Measurements from ENCODE around the gene NRIP3. TPM values are rescaled to one million over a fixed set of nuclear protein-coding genes. Genes with fewer than 3 reads are reported as not detected.

NRIP3 gene
- polyA plus RNA-seq, 1 donor (not counting 4 experiments of a cell fraction or from before 2014, with no cell fraction given) = 1.00 TPM

- Histone ChIP-seq H2AFZ (ENCODE audit: control insufficient read depth, low read length) (no peak overlapping the region), H4K20me1 (ENCODE audit: control insufficient read depth, extremely low read depth, insufficient read depth, low read length) (no peaks in the 10 kb centered on the region), H3K4me2 (ENCODE audit: control insufficient read depth, extremely low read depth, insufficient read depth, low read depth, low read length) (no peak overlapping the region), H3K27ac (ENCODE audit: control insufficient read depth, insufficient read depth, low read length) (no peak overlapping the region), H3K9me3 (ENCODE audit: control insufficient read depth, low read depth, low read length) (no peaks in the 10 kb centered on the region), H3K9ac (ENCODE audit: control insufficient read depth, extremely low read depth, insufficient read depth, low read length) (no peak overlapping the region), H3K27me3 (ENCODE audit: control insufficient read depth, extremely low read depth, insufficient read depth, low read length) (no peaks in the 10 kb centered on the region), H3K4me3 (ENCODE audit: control insufficient read depth in 2 of 3, extremely low read depth in 1 of 3, insufficient read depth in 2 of 3, low read depth in 1 of 3, low read length in 3 of 3) (no peak overlapping the region), H3K36me3 (ENCODE audit: control insufficient read depth in 2 of 2, extremely low read depth in 1 of 2, insufficient read depth in 2 of 2, low read length in 2 of 2) (no peaks in the 10 kb centered on the region), H3K79me2 (ENCODE audit: control insufficient read depth, insufficient read depth, low read length) (no peaks in the 10 kb centered on the region), H3K4me1 (ENCODE audit: control insufficient read depth, extremely low read depth, insufficient read depth, low read length) (no peaks in the 10 kb centered on the region), H3K9me1 (ENCODE audit: control insufficient read depth, extremely low read depth, insufficient read depth, low read length) (no peaks in the 10 kb centered on the region)
- DNase-seq (ENCODE audit: low read depth, low spot score) (no peak), FAIRE-seq (no peak)
- dilution Hi-C loops (cut with MboI; ENCODE audit: extremely low pct_ligation_motif_present, low sequenced_read_pairs) = no loop called here
- TF ChIP-seq EZH2 (IDR thresholded peaks at IDR 0.05; ENCODE audit: low read length) = no peak
- no peak for TF ChIP-seq CTCF (optimal IDR thresholded peaks at IDR 0.05 in 1 of 3, IDR thresholded peaks at IDR 0.05 in 1 of 3, conservative IDR thresholded peaks at IDR 0.05 in 1 of 3; ENCODE audit: extremely low read depth in 1 of 3, insufficient read depth in 2 of 3, low read length in 3 of 3)
Measured at GRCh38 chr11:9020916-9021315, 17.1 kb upstream of the NRIP3 start.

GRCh38 chr11:9019861-9020260, 16.1 kb upstream of the NRIP3 start:
- Histone ChIP-seq H4K20me1 (ENCODE audit: control insufficient read depth, extremely low read depth, insufficient read depth, low read length) (no peaks in the 10 kb centered on the region), H3K36me3 (ENCODE audit: control insufficient read depth in 2 of 2, extremely low read depth in 1 of 2, insufficient read depth in 2 of 2, low read length in 2 of 2) (no peaks in the 10 kb centered on the region), H3K9me1 (ENCODE audit: control insufficient read depth, extremely low read depth, insufficient read depth, low read length) (no peaks in the 10 kb centered on the region), H3K9me3 (ENCODE audit: control insufficient read depth, low read depth, low read length) (no peaks in the 10 kb centered on the region), H2AFZ (ENCODE audit: control insufficient read depth, low read length) (no peak overlapping the region), H3K27me3 (ENCODE audit: control insufficient read depth, extremely low read depth, insufficient read depth, low read length) (no peaks in the 10 kb centered on the region), H3K4me2 (ENCODE audit: control insufficient read depth, extremely low read depth, insufficient read depth, low read depth, low read length) (no peak overlapping the region), H3K27ac (ENCODE audit: control insufficient read depth, insufficient read depth, low read length) (no peak overlapping the region), H3K79me2 (ENCODE audit: control insufficient read depth, insufficient read depth, low read length) (no peaks in the 10 kb centered on the region), H3K4me3 (ENCODE audit: control insufficient read depth in 2 of 3, extremely low read depth in 1 of 3, insufficient read depth in 2 of 3, low read depth in 1 of 3, low read length in 3 of 3) (no peak overlapping the region), H3K4me1 (ENCODE audit: control insufficient read depth, extremely low read depth, insufficient read depth, low read length) (no peaks in the 10 kb centered on the region), H3K9ac (ENCODE audit: control insufficient read depth, extremely low read depth, insufficient read depth, low read length) (no peak overlapping the region)
- dilution Hi-C loops (cut with MboI; ENCODE audit: extremely low pct_ligation_motif_present, low sequenced_read_pairs) = no loop called here
- DNase-seq (ENCODE audit: low read depth, low spot score) = no peak
- no peak for TF ChIP-seq CTCF (optimal IDR thresholded peaks at IDR 0.05 in 1 of 3, IDR thresholded peaks at IDR 0.05 in 1 of 3, conservative IDR thresholded peaks at IDR 0.05 in 1 of 3; ENCODE audit: extremely low read depth in 1 of 3, insufficient read depth in 2 of 3, low read length in 3 of 3)
- no peak for TF ChIP-seq EZH2 (IDR thresholded peaks at IDR 0.05; ENCODE audit: low read length)
- no peak for FAIRE-seq
